Activated CD4-positive, alpha-beta T cell treated with anti-CD3 and anti-CD28 coated beads, Interleukin-2, amount 50 U/mL, for 24 hours (primary cell): ENCODE measurements around the gene ANKRD62.
"Not testable (repeated sequence)": the region's sequence is repeated elsewhere in the genome, so short reads cannot be mapped to it uniquely, and the experiment has no call there.

Source experiments
- DNase-seq, 2 donors: peaks; one replicate each; pipeline ENCODE4 v3.0.0-alpha.2; 2020; ENCODE audit warnings: low read depth in 1 of 2, low spot score in 1 of 2

Gene ANKRD62

DNA sequence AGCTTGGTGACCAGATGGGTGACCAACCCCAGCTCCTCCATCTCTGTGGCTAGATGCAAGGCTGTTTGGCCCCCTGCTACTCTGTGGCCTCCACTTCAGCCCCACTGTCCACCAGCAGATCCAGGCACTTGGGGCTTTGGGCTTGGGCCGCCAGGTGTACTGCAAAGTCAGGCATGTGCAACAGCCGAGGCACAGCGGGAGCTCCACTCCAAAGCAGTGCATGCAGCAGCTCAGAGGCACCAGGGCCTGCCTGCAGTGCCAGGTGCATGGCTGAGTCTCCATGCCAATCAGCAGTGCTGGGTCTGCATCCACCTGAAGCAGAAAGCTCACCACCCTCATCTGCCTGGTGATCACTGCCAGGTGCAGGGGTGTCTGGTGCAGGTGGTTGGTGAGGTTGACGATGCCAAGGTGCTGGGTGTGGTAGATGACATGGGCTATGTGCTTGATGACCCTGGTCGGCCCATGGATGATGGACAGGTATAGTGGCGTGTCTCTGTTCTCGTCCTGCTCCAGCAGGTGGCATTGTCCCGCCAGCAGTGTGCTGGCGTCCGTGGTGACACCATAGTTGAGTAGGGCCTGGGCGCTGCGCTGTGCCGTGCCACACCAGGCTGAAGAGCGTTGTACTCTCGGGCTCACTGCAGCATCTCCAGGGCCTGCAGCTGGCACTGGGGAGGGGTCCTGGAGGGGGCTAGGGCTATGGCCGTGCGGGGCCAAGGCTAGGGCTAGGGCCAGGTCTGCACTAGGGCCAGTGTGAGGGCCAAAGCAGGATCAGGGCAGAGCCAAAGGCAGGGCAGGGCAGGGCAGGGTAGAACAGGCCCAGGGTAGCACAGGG lies 1.0 kb upstream of the ANKRD62 start:
- no peak for DNase-seq

DNA sequence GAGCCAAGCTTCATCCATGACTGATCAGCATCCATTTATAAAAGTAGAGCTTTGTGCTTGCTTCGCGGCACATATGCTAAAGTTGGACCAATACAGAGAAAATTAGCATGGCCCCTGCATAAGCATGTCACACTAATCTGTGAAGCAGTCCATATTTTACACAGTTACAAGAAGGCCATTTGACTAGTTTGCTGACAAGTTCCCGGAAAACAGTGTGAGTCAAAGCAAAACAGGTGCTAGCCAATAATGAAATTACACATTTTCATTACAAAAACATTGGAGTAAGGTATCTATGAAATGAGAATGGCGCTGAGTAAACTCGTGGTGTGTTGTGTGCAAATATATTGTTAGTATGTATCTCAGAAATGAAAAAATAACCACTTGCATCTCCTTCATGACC lies 4.7 kb downstream of the ANKRD62 start:
- no peak for DNase-seq

DNA sequence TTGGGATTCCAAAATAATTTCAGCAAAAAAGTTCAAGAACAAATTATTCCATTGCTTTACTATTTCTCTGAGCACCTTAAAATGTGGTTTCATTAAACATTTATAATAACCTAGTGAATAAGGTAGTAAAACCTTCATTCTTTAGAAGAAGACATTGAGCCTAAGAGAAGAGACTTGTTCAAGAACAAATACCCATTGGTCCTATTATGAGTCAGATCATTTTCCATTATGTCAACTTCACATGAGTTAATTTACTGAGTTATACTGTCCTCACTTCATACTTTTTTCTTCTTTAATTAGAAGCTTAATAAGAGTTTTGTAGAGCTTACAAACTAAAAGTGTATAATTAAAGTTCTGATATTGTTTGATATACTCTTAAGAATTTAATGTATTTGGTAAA lies 5.5 kb downstream of the ANKRD62 start:
- no peak for DNase-seq

DNA sequence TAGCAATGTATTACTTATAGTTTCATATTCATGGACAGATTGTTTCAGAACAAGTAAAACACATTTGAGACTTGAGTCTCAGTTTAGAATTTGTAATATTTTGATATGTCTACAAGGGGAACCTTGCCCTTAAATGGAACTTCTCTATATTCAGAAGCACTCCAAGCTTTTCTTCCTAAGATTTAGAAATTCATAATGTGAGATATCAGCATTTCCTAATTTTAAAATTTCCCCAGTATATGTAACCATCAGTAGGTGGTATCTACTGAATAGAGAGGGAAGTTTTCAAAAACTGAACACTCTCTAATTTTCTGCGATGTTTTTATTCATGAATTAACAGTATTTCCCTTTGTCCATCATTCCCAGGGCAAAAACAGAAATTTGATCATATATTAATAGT lies 7.6 kb downstream of the ANKRD62 start:
- DNase-seq = no peak

DNA sequence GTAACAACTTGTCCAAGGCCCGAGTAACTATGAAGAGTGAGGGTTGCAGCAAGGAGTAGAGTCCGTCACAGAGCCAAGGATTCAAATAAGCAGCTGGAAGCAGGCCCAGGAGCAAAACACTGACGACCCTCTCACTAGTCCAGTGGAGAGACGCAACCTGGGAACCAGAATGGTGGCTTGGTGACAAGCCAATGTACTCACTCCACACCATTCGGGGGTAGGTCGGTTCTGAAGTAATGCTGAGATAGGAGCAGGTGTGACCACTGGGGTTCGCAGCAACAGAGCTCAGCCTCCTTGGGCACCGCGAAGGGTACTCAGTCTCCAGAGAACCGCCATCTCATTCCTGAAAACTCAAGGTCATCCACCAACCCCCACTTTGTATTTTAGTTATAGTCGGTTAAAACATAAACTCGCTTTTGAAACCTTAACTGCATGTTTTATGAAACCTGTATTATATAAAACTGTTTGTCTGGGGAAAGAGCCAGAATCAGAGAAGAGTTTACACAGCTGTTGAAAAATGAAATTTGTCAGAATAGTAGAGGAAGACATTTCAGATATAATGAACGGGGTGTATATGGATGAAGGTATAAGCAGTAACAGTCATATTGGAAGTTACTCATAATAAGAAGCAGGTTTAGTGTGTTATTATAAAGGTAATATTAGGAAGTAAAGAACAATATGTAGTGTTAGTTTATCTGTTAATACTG lies 8.6 kb downstream of the ANKRD62 start:
- DNase-seq = no peak

DNA sequence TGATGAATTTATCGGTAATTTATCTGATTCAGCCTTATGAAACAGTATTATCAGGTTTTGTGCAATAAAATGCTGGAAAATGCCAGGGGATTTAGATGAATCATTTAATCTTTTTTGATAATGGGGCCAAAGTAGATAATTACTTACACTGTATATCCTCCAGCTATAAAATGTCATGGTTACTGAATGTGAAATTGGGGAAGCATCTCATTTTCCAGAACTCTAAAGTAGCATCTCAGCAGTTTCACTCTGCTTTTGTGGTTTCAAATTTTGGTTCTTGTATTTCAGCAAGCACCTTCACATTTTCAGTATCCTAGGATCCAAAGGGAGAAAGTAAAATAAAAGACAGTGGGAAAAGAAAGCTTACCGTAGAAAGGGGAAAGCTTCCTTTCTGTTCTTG lies 12.8 kb downstream of the ANKRD62 start:
- no peak for DNase-seq

DNA sequence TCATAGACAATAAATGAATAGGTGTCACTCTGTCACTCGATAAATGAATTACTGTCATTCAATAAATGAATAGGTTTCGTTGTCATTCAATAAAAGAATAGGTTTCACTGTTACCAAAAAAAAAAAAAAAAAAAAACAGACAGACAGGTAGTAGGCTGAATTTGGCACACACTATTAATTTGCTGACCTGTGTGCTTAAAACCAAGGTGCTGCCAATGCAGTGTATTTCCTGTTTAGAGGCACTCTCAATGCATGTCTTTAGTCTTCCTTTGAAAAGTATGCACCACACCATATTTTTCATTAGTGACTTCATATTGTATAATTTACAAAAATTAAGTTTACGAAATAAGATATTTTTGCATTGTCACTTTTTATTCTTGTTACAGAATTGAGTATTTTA lies 16.2 kb downstream of the ANKRD62 start:
- no peak for DNase-seq

DNA sequence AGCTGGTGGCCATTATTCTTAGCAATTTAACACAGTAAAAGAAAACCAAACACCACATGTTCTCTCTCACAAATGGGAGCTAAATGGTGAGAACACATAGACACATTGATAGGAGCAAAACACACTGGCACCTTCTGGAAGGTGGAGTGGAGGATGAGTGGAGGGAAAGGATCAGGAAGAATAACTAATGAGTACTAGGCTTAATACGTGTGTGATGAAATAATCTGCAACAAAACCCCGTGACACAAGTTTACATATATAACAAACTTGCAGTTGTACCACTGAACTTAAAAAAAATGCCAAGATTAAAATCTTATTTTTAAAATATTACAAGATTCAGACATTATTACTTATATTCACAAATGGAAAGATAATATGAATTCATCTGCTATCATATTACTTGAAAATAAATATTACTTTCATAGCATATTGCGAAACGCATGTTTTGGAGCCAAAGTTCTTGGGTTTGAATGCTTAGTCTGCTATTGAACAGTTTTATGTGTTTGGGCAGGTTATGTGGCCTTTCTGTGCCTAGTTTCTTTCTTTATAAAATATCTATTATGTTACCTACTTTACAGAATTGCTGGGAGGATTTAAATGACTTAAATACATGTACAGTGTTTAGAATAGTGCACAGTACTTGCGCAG lies 20.5 kb downstream of the ANKRD62 start:
- no peak for DNase-seq

DNA sequence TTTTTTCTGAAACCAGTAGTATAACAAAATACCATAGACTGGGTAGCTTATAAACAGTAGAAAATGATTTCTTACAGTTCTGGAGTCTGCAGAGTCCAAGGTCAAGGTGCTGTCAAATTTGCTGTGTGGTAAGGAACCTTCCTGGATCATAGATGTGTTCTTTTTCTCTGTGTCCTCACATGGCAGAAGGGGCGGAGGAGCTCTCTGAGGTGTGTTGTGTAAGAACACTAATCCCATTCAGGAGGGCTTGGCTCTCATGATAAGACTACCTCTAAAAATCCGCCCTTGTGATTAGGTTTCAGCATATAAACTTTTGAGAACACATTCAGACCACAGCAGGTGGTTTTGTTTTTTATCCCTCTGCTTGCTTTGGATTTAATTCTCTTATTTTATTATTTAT lies 25.7 kb downstream of the ANKRD62 start:
- no peak for DNase-seq

DNA sequence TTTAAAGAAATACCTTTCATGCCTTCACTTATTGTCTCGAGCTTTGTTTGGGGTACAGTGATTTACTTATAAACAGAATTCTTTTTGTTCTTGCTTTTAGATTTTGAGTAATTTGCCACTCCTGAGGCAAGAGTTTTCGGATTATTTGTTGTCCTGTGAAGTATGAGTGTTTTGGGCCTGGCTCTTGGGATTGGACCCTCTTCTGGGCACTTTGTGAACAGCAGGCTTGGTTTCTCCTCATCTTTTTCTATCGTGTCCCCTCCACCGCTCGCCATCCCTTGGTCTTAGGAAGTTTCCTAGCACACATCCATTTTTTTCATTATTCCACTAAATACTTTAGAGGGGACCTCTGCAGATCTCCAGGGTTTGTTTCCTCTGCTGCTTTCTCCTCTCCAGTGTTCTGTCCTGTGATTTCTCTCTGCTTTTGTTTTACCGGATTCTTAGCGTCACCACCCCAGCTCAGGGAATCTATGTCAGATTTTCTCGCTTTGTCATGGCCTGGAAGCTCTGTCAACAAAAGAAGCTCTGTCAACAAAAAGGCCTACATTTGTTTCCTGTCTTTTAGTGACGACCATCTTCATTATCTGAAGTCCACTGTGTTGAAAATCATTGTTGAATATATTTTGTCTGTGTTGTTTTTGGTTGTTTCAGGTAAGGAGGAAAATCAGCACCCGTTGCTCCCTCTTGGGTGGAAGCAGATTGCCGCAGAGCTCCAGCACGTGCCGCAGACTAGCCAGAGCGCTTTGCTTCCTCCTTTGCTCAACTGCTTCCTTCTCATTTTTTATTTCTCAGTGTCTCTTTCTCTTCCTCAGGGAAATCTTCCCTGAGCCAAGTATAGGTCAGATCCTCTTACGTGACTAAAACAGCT lies 27.8 kb downstream of the ANKRD62 start:
- DNase-seq = no peak

DNA sequence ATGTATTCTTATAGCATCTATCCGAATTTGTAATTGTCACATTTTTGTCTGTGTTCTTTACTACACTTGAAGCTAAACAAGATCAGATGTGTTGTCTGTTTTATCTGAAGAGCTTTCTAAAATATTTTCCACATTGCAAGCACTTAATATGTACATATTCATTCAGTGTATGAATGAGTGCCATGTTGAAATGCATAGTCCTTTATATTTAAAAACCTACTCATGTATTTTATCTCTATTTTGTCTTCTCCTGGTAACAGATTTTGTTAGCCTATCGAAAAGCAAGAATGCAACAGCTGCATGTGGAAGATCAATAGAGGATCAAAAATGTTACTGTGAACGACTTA lies 28.4 kb downstream of the ANKRD62 start:
- not testable (repeated sequence) for DNase-seq

DNA sequence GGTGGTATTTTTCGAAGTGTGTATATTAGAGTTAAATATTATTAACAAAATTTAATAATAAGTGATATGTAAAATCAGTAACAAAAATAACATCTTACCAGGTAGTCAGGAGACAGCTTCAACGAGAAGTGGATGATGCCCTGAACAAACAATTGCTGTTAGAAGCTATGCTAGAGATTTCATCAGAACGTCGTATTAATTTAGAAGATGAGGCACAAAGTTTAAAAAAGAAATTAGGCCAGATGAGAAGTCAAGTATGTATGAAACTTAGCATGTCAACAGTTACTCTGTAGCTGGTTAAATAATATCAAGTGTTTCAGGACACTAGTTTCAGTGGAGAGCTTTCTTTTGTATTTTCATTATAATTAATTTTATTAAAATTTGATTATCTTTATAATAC lies 34.0 kb downstream of the ANKRD62 start:
- not testable (repeated sequence) for DNase-seq

DNA sequence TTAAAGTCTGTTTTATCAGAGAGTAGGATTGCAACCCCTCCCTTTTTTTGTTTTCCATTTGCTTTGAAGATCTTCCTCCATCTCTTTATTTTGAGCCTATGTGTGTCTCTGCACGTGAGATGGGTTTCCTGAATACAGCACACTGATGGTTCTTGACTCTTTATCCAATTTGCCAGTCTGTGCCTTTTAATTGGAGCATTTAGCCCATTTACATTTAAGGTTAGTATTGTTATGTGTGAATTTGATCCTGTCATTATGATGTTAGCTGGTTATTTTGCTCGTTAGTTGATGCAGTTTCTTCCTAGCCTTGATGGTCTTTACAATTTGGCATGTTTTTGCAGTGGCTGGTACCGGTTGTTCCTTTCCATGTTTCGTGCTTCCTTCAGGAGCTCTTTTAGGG lies 45.2 kb downstream of the ANKRD62 start:
- DNase-seq = not testable (repeated sequence)

DNA sequence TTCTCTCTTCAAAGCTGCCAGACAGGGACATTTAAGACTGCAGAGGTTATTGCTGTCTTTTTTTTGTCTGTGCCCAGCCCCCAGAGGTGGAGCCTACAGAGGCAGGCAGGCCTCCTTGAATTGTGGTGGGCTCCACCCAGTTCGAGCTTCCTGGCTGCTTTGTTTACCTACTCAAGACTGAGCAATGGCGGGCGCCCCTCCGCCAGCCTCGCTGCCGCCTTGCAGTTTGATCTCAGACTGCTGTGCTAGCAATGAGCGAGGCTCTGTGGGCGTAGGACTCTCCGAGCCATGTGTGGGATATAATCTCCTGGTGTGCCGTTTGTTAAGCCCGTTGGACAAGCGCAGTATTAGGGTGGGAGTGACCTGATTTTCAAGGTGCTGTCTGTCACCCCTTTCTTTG lies 47.2 kb downstream of the ANKRD62 start:
- not testable (repeated sequence) for DNase-seq

DNA sequence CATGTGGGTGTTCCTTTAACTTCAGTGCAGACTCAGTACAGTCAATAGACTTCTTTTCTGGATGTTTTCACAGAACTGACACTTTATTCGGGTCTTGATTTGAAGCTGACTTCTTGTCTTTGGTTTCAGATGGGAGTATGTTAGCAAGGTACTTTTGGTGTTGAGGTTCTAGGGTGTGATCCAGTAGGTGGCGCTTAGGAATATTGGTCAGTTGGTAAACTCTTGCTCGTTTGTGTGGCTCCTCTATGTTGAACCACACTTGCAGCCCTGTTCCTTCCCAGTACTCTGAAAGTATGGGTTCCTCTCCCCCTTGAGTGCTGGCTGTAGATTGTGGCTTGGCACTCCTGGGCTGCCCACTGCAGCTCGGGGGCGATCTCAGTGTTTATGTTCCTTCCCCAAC lies 48.1 kb downstream of the ANKRD62 start:
- DNase-seq = not testable (repeated sequence)

DNA sequence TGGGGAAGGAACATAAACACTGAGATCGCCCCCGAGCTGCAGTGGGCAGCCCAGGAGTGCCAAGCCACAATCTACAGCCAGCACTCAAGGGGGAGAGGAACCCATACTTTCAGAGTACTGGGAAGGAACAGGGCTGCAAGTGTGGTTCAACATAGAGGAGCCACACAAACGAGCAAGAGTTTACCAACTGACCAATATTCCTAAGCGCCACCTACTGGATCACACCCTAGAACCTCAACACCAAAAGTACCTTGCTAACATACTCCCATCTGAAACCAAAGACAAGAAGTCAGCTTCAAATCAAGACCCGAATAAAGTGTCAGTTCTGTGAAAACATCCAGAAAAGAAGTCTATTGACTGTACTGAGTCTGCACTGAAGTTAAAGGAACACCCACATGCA lies 55.8 kb downstream of the ANKRD62 start:
- DNase-seq = not testable (repeated sequence)

DNA sequence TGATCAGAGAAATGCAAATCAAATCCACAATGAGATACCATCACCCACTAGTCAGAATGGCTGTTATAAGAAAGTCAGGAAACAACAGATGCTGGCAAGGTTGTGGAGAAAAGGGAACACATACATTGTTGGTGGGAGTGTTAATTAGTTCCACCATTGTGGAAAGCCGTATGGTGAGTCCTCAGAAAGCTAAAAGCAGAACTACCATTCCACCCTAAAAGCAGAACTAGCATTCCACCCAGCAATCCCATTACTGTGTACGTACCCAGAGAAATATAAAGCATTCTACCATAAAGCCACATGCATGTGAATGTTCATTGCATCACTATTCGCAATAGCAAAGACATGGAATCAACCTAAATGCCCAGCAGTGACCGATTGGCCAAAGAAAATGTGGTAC lies 60.7 kb downstream of the ANKRD62 start:
- no peak for DNase-seq

DNA sequence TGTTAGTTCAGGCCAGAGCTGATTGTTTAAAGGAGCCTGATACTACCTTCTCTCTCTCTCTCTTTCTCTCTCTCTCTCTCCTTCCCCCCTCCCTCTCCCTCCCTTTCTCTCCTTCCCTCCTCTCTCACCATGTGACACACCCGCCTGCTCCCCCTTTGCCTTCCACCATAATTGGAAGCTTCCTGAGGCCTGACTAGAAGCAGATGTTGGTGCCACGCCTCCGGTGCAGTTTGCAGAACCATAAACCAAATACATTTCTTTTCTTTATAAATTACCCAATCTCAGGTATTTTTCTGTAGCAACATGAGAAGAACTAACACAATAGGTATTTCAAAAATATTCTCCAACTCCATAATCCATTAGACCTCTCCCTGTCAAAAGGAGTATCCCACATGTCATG lies 62.4 kb downstream of the ANKRD62 start:
- DNase-seq = no peak

DNA sequence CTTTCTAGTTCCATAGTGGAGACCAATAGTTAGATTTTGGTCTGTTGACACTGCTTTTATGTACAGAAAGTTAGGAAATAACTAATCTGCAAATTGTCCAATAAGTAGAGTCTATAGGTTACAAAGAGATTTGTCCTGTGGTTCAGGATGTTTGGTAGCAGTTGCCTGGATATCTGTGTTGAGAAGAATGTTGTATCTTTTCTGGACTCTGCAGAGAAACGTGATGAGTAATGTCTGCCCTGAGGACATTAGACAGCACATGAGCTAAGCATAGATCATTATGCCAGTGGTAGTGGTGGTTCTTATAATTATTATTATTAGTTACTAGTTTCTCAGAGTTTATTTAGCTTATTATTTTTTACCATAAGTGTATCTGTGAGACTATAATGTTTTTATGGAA lies 65.8 kb downstream of the ANKRD62 start:
- no peak for DNase-seq

DNA sequence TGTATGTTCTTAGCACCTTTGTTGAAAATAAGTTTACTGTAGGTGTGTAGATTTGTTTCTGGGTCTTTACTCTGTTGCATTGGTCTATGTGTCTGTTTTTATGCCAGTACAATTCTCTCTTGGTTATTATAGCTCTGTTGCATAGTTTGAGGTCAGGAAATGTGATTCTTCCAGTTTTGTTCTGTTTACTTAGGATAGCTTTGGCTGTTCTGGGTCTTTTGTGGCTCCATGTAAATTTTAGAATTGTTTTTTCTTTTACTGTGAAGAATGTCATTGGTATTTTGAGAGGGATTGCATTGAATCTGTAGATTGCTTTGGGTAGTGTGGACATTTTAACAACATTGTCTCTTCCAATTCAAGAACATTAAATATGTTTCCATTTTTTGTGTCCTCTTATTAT lies 69.1 kb downstream of the ANKRD62 start:
- no peak for DNase-seq

DNA sequence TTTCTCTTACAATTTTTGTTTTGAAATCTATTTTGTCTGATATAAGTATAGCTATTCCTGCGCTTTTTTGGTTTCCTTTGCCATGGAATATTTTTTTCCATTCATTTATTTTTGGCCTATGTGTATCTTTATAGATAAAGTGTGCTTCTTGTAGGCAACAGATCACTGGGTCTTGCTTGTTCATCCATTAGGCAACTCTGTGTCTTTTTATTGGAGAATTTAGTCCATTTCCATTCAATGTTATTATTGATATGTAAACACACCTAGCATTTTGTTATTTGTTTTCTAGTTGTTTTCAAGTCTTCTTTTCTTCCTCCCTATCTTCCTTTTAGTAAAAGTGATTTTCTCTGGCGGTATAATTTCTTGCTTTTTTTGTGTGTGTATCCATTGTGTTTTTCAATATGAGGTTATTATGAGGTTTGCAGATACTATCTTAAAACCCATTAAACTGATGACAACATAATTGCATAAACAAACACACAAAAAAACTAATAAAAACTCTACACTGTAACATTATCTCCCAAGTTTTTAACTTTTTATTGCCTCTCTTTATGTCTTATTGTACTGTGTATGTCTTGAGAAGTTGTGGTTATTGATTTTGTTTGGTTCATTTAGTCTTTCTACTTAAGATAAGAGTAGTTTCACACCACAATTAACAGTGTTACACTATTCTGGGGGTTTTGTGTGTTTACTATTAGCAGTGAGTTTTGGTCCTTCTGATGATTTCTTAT lies 71.6 kb downstream of the ANKRD62 start:
- DNase-seq = no peak
